Sigmoid colon (tissue), 4 donors: ENCODE data around the gene MERTK.

Experiments used
- EP300 ChIP-seq, 4 donors: sonication (generic); formaldehyde crosslinking; IDR thresholded peaks; one replicate each; pipeline ENCODE4 v1.6.1; 2017; ENCODE audit warnings: antibody characterized with exemption in 4 of 4
- POLR2A ChIP-seq, 2 donors: fragments of 450-650 bp; IDR thresholded peaks; one replicate each; pipeline ENCODE4 v1.6.1; 2016; ENCODE audit warnings: antibody characterized with exemption in 2 of 2, mild to moderate bottlenecking in 2 of 2, moderate library complexity in 2 of 2
- POLR2AphosphoS5 ChIP-seq, 4 donors: sonication (generic); formaldehyde crosslinking; IDR thresholded peaks; one replicate each; pipeline ENCODE4 v1.6.1; 2017; ENCODE audit warnings: antibody characterized with exemption in 4 of 4
- TF ChIP-seq, protein P1 (sequence below), 4 experiments: fragments of 450-650 bp in 3 of 4; fragments of 200-600 bp in 1 of 4; IDR thresholded peaks; one replicate each; pipeline ENCODE4 v1.5.1; 2016 to 2019; ENCODE audit warnings: antibody characterized with exemption in 4 of 4, mild to moderate bottlenecking in 3 of 4, moderate library complexity in 2 of 4

GRCh38 chr2:111884592-111884964 lies 13.8 kb upstream of the MERTK start:
- TF ChIP-seq, protein P1, sequence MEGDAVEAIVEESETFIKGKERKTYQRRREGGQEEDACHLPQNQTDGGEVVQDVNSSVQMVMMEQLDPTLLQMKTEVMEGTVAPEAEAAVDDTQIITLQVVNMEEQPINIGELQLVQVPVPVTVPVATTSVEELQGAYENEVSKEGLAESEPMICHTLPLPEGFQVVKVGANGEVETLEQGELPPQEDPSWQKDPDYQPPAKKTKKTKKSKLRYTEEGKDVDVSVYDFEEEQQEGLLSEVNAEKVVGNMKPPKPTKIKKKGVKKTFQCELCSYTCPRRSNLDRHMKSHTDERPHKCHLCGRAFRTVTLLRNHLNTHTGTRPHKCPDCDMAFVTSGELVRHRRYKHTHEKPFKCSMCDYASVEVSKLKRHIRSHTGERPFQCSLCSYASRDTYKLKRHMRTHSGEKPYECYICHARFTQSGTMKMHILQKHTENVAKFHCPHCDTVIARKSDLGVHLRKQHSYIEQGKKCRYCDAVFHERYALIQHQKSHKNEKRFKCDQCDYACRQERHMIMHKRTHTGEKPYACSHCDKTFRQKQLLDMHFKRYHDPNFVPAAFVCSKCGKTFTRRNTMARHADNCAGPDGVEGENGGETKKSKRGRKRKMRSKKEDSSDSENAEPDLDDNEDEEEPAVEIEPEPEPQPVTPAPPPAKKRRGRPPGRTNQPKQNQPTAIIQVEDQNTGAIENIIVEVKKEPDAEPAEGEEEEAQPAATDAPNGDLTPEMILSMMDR (IDR thresholded peaks at IDR 0.05), result no peak
- TF ChIP-seq POLR2A (IDR thresholded peaks at IDR 0.05) (no peak), POLR2AphosphoS5 (IDR thresholded peaks at IDR 0.05) (no peak), EP300 (IDR thresholded peaks at IDR 0.05) (no peak)
